IPS-20b (cell line): ENCODE results near the gene LUC7L.

ENCODE experiments used
- H3K27ac ChIP-seq: one replicate; pipeline ENCODE4 v1.5.1; 2013; ENCODE audit warnings: low read length
- H3K27me3 ChIP-seq: 2 replicates; pipeline ENCODE4 v1.6.1; 2013; ENCODE audit warnings: mild to moderate bottlenecking, low read length, inconsistent platforms; ENCODE audit not compliant: insufficient read depth
- H3K36me3 ChIP-seq: 2 replicates; pipeline ENCODE4 v1.6.1; 2013; ENCODE audit warnings: low read depth, mild to moderate bottlenecking, inconsistent platforms, low read length, moderate library complexity; ENCODE audit not compliant: insufficient read depth
- H3K4me1 ChIP-seq: 2 replicates; pipeline ENCODE4 v1.6.1; 2013; ENCODE audit warnings: mild to moderate bottlenecking, control low read depth, inconsistent platforms, low read length, moderate library complexity; ENCODE audit not compliant: insufficient read depth
- H3K4me3 ChIP-seq: 2 replicates; pipeline ENCODE4 v1.5.1; 2013; ENCODE audit warnings: mild to moderate bottlenecking, low read length, inconsistent platforms
- H3K9ac ChIP-seq: 2 replicates; pipeline ENCODE4 v1.6.1; 2013; ENCODE audit warnings: low read depth, mild to moderate bottlenecking, inconsistent platforms, low read length, moderate library complexity
- H3K9me3 ChIP-seq: 2 replicates; pipeline ENCODE4 v1.6.1; 2013; ENCODE audit warnings: mild to moderate bottlenecking, low read depth, low read length, inconsistent platforms; ENCODE audit not compliant: insufficient read depth

LUC7L gene

GRCh38 chr16:140175-140857, 88.9 kb downstream of the LUC7L start:
- Histone ChIP-seq H3K27me3 (0 out of 2 replicates have a peak, but pooled peaks cover 3% of the 10 kb centered on the region), H3K4me3 (no peak overlapping the region), H3K27ac (no peak overlapping the region), H3K9me3 (no peaks in the 10 kb centered on the region), H3K36me3 (no peaks in the 10 kb centered on the region), H3K4me1 (no peaks in the 10 kb centered on the region), H3K9ac (no peak overlapping the region)
